Right lobe of liver (tissue), 4 donors: ENCODE data around the gene CMC1.

Experiments
- CTCF ChIP-seq, 4 donors: fragments of 200-600 bp in 3 of 4; fragments of 450-650 bp in 1 of 4; IDR thresholded peaks; one replicate each; pipeline versions ENCODE4 v1.5.1 to v1.8.0; 2016 to 2022; ENCODE audit warnings: antibody characterized with exemption in 4 of 4, mild to moderate bottlenecking in 2 of 4
- POLR2A ChIP-seq: fragments of 450-650 bp; IDR thresholded peaks from one replicate; pipeline ENCODE4 v1.6.1; 2017; ENCODE audit warnings: antibody characterized with exemption, mild to moderate bottlenecking
- donor health status: DM: no; HTN: no; CAD: no.
- donor health status: DM: no; HTN: no; CAD: no.
- donor health status: DM: no; HTN: yes; CAD: no.

GRCh38 chr3:28218071-28218916, 23.1 kb upstream of the CMC1 start:
- no peak for TF ChIP-seq CTCF (IDR thresholded peaks at IDR 0.05)
- TF ChIP-seq POLR2A: no peak
